Pancreas (tissue), 10 donors: ENCODE data around the gene DGCR2. TPM values are rescaled to one million over a fixed set of nuclear protein-coding genes. Genes with fewer than 3 reads are reported as not detected.
"Not testable (repeated sequence)": the region's sequence is repeated elsewhere in the genome, so short reads cannot be mapped to it uniquely, and the experiment has no call there.

Experiments
- ATAC-seq, 4 donors: fragments of 200-7000 bp; cut with Tn5 transposase; one replicate each; pipeline versions ENCODE4 v1.8.0 to v1.9.1; 2020; ENCODE audit warnings: mild to moderate bottlenecking in 4 of 4, moderate library complexity in 4 of 4
- DNase-seq, 6 donors: peaks; one replicate each; pipeline ENCODE4 v3.0.0-alpha.2; 2020
- FAIRE-seq: peaks from 2 replicates; lab custom pipeline; 2012; peaks lifted over from hg19 to GRCh38; lab: Jason Lieb, UNC
- H3K27ac ChIP-seq, 4 donors: fragments of 200-600 bp; sonication (generic); 1 replicate in 3 of 4; 2 replicates in 1 of 4; pipeline versions ENCODE4 v1.5.0 to v1.8.0; 2020
- H3K27me3 ChIP-seq, 4 donors: fragments of 200-600 bp; one replicate each; pipeline ENCODE4 v1.8.0; 2021
- H3K36me3 ChIP-seq, 3 donors: fragments of 200-600 bp; sonication (generic) in 1 of 3; one replicate each; pipeline versions ENCODE4 v1.5.0 to v1.8.0; 2020 to 2021
- H3K4me1 ChIP-seq, 3 donors: fragments of 200-600 bp; one replicate each; pipeline ENCODE4 v1.8.0; 2021
- H3K4me3 ChIP-seq, 4 donors: fragments of 200-600 bp; sonication (generic) in 2 of 4; one replicate each; pipeline versions ENCODE4 v1.5.0 to v1.8.0; 2020 to 2021
- H3K9me3 ChIP-seq, 4 donors: fragments of 200-600 bp; one replicate each; pipeline ENCODE4 v1.8.0; 2021
- CTCF ChIP-seq, 4 donors: fragments of 200-600 bp; sonication (generic) in 3 of 4; IDR thresholded peaks; one replicate each; pipeline versions ENCODE4 v1.5.0 to v1.8.0; 2021; ENCODE audit warnings: antibody characterized with exemption in 4 of 4
- WGBS, 2 donors: extraction: QIAGEN DNeasy Blood & Tissue Kit; methylation state at CpG; one replicate each; pipeline ENCODE4 v1.1.7; 2013; 5-methylcytosine and 5-hydroxymethylcytosine counted together
- intact Hi-C, 3 donors: fragments of 100-400 bp; cut with DNase I; formaldehyde crosslinking; loops; one replicate each; pipeline versions ENCODE4 v1.11.1 to v1.14.2; 2022
- polyA plus RNA-seq, 2 donors: library from polyadenylated mRNA; stranded (reverse); fragments of 200-250 nt; gene quantifications; one replicate each; pipeline ENCODE4 v1.2.3, GENCODE V29; 2013
- total RNA-seq, 6 donors: library from RNA; stranded (reverse); fragmentation: NEBNext Ultra II Directional in 4 of 6; extraction: Animal tissue kit (Norgen Biotek cat#: 25700) in 4 of 6; gene quantifications; one replicate each; pipeline versions ENCODE4 v1.2.1 to v1.2.4, GENCODE V29; 2021 to 2023
- donor health status: healthy with polysubstance abuse.
- donor health status: DM: no; HTN: no; CAD: no; lungs with moderate emphysema.
- donor health status: DM: no; HTN: no; CAD: no.
- donor health status: control.
- donor health status: control.
- donor health status: Bipolar disorder and iron deficiency.
- donor health status: DM: yes; HTN: yes; CAD: no.
- donor health status: DM: no; HTN: no; CAD: no.
- donor health status: DM: no; HTN: no; CAD: no.
- donor health status: DM: yes; HTN: yes; CAD: no.

Gene DGCR2
- total and polyA plus RNA-seq, 8 donors: 24.3 to 41.5 (median 30.1) TPM

GRCh38 chr22:19051381-19052072 is 70.7 kb downstream of the DGCR2 start:
- intact Hi-C loops: loop anchor here in 1 of 3 donors (10.0 kb wide), 1 partner anchor 83 kb away; the partner anchor contains the start of gene TSSK2
- Histone ChIP-seq H3K4me3 (no peak overlapping the region), H3K27ac (no peak overlapping the region), H3K9me3 (no peaks in the 10 kb centered on the region), H3K36me3 (peaks cover 2 to 23% (median 18%) of the 10 kb centered on the region in 3 donors), H3K27me3 (no peaks in the 10 kb centered on the region), H3K4me1 (no peaks in the 10 kb centered on the region)
- WGBS, 2 donors: 72 to 73% methylated on average over 10 of the region's 10 CpGs
- TF ChIP-seq CTCF (IDR thresholded peaks at IDR 0.05): no peak
- ATAC-seq (peak in 1 of 4 donors; percentile 34), FAIRE-seq (no peak), DNase-seq (peak in 1 of 6 donors; percentile 2)

DNA sequence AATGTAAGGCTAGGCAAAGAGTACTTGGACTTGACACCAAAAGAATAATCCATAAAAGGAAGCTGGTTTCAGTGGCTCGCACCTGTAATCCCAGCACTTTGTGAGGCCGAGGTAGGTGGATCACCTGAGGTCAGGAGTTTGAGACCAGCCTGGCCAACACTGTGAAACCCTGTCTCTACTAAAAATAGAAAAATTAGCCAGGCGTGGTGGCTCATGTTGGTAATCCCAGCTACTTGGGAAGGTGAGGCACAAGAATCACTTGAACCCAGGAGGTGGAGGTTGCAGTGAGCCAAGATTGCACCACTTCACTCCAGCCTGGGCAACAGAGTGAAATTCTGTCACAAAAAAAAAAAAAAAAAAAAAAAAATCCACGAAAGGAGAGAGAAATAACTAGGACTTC is 71.4 kb downstream of the DGCR2 start:
- H3K9me3 ChIP-seq, DNase-seq, H3K27ac ChIP-seq, FAIRE-seq, H3K27me3 ChIP-seq, ATAC-seq, H3K4me3 ChIP-seq, H3K4me1 ChIP-seq: not testable (repeated sequence)
- 87 to 90% methylated on average over 4 of the region's 4 CpGs for WGBS, 2 donors
- peaks cover 8 to 29% (median 21%) of the 10 kb centered on the region in 3 donors for H3K36me3 ChIP-seq
- intact Hi-C loops: loop anchor here in 1 of 3 donors (10.0 kb wide), 1 partner anchor 84 kb away; the partner anchor contains the start of gene TSSK2

DNA sequence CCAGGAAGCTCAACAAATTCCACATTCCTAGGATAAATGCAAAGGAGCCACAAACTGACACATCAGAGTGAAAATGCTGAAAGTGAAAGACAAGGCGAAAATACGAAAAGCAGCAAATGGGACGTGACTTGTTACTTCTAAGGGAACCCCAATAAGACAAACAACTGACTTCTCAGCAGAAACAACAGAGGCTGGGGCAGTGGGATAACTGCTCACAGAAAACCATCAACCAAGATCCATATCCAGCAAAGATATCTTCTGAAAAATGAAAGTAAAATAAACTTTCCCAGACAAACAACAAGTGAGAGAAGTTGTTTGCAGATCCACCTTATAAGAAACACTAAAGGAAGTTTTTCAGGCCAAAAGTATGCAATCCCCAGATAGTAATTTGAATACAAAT is 72.1 kb downstream of the DGCR2 start:
- Histone ChIP-seq H3K27me3 (no peaks in the 10 kb centered on the region), H3K27ac (no peak overlapping the region), H3K9me3 (no peaks in the 10 kb centered on the region), H3K4me3 (no peak overlapping the region), H3K36me3 (peaks cover 8 to 37% (median 21%) of the 10 kb centered on the region in 3 donors), H3K4me1 (no peaks in the 10 kb centered on the region)
- TF ChIP-seq CTCF (IDR thresholded peaks at IDR 0.05): no peak
- ATAC-seq (no peak), DNase-seq (no peak), FAIRE-seq (no peak)
- intact Hi-C loops: loop anchor here in 1 of 3 donors (10.0 kb wide), 1 partner anchor 85 kb away; the partner anchor contains the start of gene TSSK2
- WGBS, 2 donors: 74 to 93% methylated on average over 3 of the region's 3 CpGs

GRCh38 chr22:19048531-19048930 is 73.7 kb downstream of the DGCR2 start:
- WGBS, 2 donors: 84% methylated on average over 5 of the region's 5 CpGs
- ATAC-seq (no peak), DNase-seq (no peak), FAIRE-seq (no peak)
- Histone ChIP-seq H3K4me1 (no peaks in the 10 kb centered on the region), H3K27ac (no peak overlapping the region), H3K9me3 (no peaks in the 10 kb centered on the region), H3K36me3 (peaks cover 8 to 53% (median 28%) of the 10 kb centered on the region in 3 donors), H3K27me3 (no peaks in the 10 kb centered on the region), H3K4me3 (no peak overlapping the region)
- intact Hi-C loops: no loop called here
- no peak for TF ChIP-seq CTCF (IDR thresholded peaks at IDR 0.05)

DNA sequence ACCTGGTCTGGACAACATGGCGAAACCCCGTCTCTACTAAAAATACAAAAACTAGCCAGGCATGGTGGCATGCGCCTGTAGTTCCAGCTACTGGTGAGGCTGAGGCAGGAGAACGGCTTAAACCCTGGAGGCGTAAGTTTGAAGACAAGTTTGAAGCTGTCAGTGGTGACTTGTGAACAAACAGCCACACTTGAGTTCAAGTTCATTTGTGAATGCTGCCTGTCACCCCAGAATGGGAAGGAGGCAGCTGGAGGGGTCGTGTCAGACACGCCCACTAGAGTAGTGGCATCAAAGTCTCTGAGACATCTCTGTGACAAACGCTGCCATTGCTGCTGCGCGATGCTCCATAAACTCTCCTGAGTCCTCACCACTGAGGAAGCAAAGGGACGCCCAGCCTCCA is 74.2 kb downstream of the DGCR2 start:
- Histone ChIP-seq H3K36me3 (peaks cover 8 to 58% (median 31%) of the 10 kb centered on the region in 3 donors), H3K9me3 (no peaks in the 10 kb centered on the region), H3K27ac (no peak overlapping the region), H3K4me1 (no peaks in the 10 kb centered on the region), H3K4me3 (no peak overlapping the region), H3K27me3 (no peaks in the 10 kb centered on the region)
- 94 to 97% methylated on average over 11 of the region's 11 CpGs for WGBS, 2 donors
- intact Hi-C loops: no loop called here
- no peak for DNase-seq
- no peak for TF ChIP-seq CTCF (IDR thresholded peaks at IDR 0.05)
- no peak for FAIRE-seq
- no peak for ATAC-seq
